ENCODE data around the gene TNFRSF4.

- TF ChIP-seq SMC3 (IDR thresholded peaks at IDR 0.05; ENCODE audit: borderline replicate concordance, low read length) (no peak), NBN (IDR thresholded peaks at IDR 0.05) (no peak), BCLAF1 (IDR thresholded peaks at IDR 0.05) (no peak), CREM (IDR thresholded peaks at IDR 0.05; ENCODE audit: low read depth) (no peak)
Observed at GRCh38 chr1:1167841-1168450, 46.0 kb downstream of the TNFRSF4 start.
